ENCODE data around the gene RPL14.
"Not testable (repeated sequence)": the region's sequence is repeated elsewhere in the genome, so short reads cannot be mapped to it uniquely, and the experiment has no call there.

Gene RPL14

GRCh38 chr3:40458473-40458872, 1.3 kb downstream of the RPL14 start:
- intact Hi-C loops (cut with DNase I) = loop anchor here (10.0 kb wide), 1 partner anchor 144 kb away; no protein-coding TSS in a partner anchor
- no peak for DNase-seq

- intact Hi-C loops (cut with DNase I); DNase-seq: not testable (repeated sequence)
Observed at GRCh38 chr3:40460481-40460880, 3.3 kb downstream of the RPL14 start.

GRCh38 chr3:40461161-40461560, 4.0 kb downstream of the RPL14 start:
- DNase-seq = no peak
- intact Hi-C loops (cut with DNase I) = no loop called here

DNA sequence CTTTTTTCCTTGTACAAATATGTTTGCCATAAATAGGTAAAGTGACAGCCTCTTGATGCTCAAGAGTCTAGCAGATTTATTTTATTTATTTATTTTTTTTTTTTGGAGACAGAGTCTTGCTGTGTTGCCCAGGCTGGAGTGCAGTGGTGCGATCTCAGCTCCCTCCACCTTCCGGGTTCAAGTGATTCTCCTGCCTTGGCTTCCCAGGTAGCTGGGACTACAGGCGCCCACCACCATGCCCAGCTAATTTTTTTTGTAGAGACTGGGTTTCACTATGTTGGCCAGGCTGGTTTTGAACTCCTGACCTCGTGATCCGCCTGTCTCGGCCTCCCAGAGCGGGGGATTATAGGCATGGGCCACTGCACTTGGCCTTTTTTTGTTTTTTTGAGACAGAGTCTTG, 5.7 kb downstream of the RPL14 start:
- DNase-seq; intact Hi-C loops (cut with DNase I): not testable (repeated sequence)

GRCh38 chr3:40463579-40463978, 6.4 kb downstream of the RPL14 start:
- intact Hi-C loops (cut with DNase I) = no loop called here
- DNase-seq = no peak

DNA sequence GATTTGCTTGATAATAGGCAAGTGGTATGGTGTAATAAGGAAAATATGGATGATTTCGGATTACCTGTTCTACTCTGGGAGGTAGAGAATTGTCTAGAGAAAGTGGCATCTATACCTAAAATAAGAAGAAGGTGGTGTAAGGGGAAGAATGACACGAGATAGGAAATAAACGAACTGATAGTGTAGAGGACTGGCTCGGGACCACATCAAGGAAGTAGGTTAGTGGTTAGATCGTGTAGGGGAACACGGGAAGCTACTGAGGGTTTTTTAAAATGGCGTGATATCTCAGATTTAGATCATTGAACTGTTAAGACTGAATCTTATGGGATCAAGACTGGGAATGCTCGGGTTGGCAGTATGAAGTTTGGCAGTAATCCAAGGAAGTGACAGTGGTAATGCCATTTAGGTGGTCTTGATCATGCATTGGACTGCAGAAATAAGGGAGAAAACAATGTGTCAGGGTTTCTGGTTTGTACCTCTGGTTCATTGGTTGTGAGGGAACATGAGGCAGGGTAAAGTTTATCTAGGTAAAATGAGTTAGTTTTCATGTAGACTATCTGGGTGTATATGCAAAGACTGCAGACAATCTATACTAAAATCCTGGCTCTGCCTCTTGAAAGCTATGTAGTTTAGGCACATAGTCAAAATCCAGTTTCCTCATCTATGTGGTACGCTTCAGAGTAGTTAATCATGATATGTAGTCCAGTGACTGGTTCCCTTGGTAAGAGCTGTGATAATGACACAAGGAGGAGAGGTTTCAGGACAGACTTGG, 7.4 kb downstream of the RPL14 start:
- DNase-seq = no peak
- intact Hi-C loops (cut with DNase I) = no loop called here

DNA sequence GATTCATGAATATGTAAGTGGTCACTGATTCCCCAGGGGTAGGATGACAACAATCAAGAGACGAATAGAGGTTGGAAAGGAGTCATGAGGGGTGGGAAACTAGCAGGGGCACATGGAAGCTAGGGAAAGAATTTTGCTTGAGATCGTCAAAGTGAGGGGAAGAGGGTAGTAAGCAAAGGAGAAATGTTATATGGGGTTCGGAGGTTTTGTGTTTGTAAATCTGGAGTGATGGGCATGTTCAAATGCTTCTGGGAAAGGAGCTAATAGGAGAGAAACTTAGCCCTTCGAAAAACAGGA, 7.9 kb downstream of the RPL14 start:
- no peak for DNase-seq
- intact Hi-C loops (cut with DNase I) = no loop called here

DNA sequence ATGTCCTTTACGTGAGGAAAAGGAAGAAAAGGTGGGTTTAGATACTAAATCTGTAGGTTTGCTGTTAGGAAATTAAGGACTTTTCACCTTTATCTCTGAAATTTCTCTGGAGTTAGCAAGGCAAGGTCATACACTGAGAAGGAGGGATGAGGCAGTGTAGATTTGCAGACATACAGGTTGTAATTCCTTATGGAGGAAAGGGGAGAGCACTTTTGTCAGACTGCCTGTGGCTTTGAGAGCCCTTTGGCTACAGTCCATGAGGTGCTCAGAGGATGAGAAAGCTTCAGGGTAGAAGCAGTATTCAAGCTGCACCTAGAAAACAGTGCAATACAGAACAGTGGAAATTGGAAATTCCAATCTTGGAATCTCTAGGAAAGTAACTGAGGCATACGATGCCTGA, 8.3 kb downstream of the RPL14 start:
- intact Hi-C loops (cut with DNase I) = no loop called here
- DNase-seq = no peak

GRCh38 chr3:40468018-40468417, 10.9 kb downstream of the RPL14 start:
- intact Hi-C loops (cut with DNase I) = no loop called here
- DNase-seq = no peak

- DNase-seq = no peak
- intact Hi-C loops (cut with DNase I) = no loop called here
Observed at GRCh38 chr3:40470701-40471100, 13.6 kb downstream of the RPL14 start.

DNA sequence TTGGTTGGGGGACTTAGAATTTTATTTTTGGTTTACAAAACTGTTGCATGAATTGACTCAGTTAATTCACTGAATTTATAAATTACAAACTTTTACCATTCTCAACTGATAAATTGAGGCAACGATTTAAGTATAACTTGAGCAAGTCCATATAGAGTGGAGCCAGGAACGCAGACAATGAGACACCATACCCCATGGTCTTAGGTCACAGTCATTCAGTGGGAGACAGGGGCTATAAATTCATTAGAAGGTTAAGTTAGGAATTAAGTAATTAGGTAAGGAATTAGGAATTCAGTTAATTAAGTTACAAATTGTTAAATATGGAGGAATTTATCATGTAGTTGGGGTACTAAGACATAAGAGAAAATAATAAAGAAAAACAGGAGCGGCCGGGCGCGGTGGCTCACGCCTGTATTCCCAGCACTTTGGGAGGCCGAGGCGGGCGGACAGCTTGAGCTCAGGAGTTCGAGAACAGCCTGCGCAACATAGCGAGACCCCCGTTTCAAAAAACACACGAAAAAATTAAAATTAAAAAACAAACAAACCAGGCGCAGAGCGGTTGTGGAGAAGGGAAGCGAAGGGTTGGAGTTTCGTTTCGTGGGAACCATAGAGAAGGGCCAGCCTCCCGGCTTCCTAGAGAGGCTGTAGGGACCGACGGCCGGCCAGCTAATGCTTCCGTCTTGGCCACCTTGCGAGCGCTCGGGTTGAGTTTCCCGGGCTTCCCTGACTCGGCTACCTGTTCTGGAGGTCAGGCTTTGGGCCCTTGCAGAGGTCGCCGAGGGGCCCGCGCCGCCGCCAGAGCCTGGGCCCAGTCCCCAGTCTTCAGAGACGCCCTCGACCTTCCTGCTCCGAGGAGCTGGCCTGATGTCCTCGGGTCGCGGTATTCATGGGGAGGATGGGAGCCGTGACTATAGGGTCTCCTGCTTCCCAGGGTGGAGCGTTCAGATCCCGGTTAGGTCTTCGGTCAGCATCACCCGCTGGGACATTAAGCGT, 19.6 kb downstream of the RPL14 start, which contains the start of gene ZNF619:
Gene ZNF619, plus strand, starts transcription at position 645 of the 993 bp plus-strand sequence. CDS start 858 bp downstream, outside the sequence.
- intact Hi-C loops (cut with DNase I) = no loop called here
- DNase-seq = peak; percentile 40 to 86 (median 65)

DNA sequence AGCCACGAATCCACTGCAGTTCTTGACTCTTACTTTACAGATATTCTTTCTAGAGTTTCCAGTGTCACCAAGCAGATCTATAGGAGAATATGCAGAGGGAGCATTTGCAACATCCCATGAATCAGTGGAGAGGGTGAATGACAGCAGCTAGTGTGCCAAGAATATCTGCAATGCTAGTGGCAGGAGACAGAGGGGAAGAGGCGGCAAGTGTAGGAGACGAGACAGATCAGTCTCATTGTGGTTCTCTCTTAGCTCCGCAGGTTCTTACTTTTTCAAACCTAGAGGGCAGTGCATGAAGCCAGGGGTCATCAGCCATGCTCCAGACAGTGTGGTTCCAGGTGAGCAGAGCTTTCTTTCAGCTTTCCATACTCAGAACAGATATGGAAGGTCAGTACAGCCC, 20.5 kb downstream of the RPL14 start:
- intact Hi-C loops (cut with DNase I) = no loop called here
- peak in 31 of 42 donors; percentile 7 to 89 (median 45) for DNase-seq

DNA sequence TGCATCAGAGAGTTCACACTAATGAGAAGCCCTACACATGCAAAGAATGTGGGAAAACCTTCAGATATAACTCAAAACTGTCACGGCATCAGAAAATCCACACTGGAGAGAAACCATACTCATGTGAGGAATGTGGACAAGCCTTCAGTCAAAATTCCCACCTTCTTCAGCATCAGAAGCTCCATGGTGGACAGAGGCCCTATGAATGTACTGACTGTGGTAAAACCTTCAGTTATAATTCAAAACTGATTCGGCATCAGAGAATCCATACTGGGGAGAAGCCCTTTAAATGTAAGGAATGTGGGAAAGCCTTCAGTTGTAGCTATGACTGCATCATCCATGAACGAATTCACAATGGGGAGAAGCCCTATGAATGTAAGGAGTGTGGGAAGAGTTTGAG, 30.0 kb downstream of the RPL14 start:
- intact Hi-C loops (cut with DNase I) = no loop called here
- DNase-seq = no peak

- intact Hi-C loops (cut with DNase I) = no loop called here
- DNase-seq = no peak
Observed at GRCh38 chr3:40490916-40491315, 33.8 kb downstream of the RPL14 start.

DNA sequence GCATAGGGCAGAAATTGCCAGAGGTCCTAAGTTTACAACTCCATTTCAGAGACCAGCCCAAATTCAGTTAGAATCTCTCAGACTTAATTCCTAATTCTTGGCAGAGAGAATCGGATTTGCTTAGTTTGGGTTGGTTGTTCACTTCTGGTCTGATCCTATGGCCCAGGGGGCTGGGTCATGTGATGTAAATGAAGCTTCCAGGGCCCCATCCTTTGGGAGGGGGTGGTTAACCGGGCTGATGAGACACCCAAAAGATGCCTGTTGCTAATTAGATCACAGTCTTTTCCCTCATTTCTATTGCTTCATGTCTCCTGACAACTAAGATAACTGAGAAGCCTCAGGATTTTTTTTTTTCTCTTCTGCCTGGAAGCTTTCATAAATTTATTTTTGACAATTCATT, 37.6 kb downstream of the RPL14 start:
- DNase-seq = no peak
- intact Hi-C loops (cut with DNase I) = no loop called here

GRCh38 chr3:40497288-40497687, 40.1 kb downstream of the RPL14 start:
- intact Hi-C loops (cut with DNase I) = no loop called here
- DNase-seq = no peak

DNA sequence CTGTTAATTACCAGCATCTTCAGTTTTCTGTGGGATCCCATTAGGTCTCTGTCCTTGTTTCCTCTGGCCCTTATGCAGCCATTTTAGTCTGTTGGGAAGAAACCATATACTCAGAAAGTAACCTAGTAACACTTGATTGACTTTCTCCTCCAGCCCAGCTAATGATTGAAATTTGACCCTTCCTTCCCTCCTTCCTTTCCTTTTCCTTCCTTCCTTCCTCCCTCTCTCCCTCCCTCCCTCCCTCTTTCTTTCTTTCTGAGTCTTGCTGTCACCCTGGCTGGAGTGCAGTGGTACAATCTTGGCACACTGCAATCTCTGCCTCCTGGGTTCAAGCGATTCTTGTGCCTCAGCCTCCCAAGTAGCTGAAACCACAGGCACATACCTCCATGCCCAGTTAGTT, 42.8 kb downstream of the RPL14 start:
- DNase-seq = no peak
- intact Hi-C loops (cut with DNase I) = no loop called here

- no peak for DNase-seq
- intact Hi-C loops (cut with DNase I) = no loop called here
Observed at GRCh38 chr3:40502034-40502433, 44.9 kb downstream of the RPL14 start.

GRCh38 chr3:40504636-40505430, 47.7 kb downstream of the RPL14 start:
- no peak for DNase-seq
- intact Hi-C loops (cut with DNase I) = no loop called here
